KMS-11 (cell line): ENCODE measurements around the gene KANK2.

Experiments used
- H2AFZ ChIP-seq: fragments of 200-600 bp; sonication (generic); 2 replicates; pipeline ENCODE4 v1.6.1; 2016; ENCODE audit warnings: antibody characterized with exemption, mixed run types, low read depth
- H3K27ac ChIP-seq: fragments of 200-600 bp; sonication (generic); 2 replicates; pipeline ENCODE4 v1.6.1; 2016; ENCODE audit warnings: mild to moderate bottlenecking, mixed run types
- H3K27me3 ChIP-seq: fragments of 200-600 bp; sonication (generic); 2 replicates; pipeline ENCODE4 v1.6.1; 2017; ENCODE audit warnings: mild to moderate bottlenecking, low read depth, mixed run types, moderate library complexity; ENCODE audit not compliant: insufficient read depth
- H3K36me3 ChIP-seq: fragments of 200-600 bp; sonication (generic); 2 replicates; pipeline ENCODE4 v1.6.1; 2017; ENCODE audit warnings: mild to moderate bottlenecking, mixed run types; ENCODE audit not compliant: insufficient read depth
- H3K4me1 ChIP-seq: fragments of 200-600 bp; sonication (generic); 2 replicates; pipeline ENCODE4 v1.6.1; 2016; ENCODE audit warnings: mild to moderate bottlenecking, low read depth, mixed run types; ENCODE audit not compliant: poor library complexity, severe bottlenecking
- H3K4me2 ChIP-seq: fragments of 200-600 bp; sonication (generic); 2 replicates; pipeline ENCODE4 v1.7.0; 2016; ENCODE audit warnings: mild to moderate bottlenecking, mixed run types
- H3K4me3 ChIP-seq: fragments of 200-600 bp; sonication (generic); IDR thresholded peaks from 2 replicates; pipeline ENCODE4 v1.6.1; 2017; ENCODE audit warnings: low read depth, low read length, mixed read lengths; ENCODE audit not compliant: insufficient read depth
- H3K79me2 ChIP-seq: fragments of 200-600 bp; sonication (generic); 2 replicates; pipeline ENCODE4 v1.6.1; 2016; ENCODE audit warnings: low read depth, mixed run types; ENCODE audit not compliant: insufficient read depth
- H3K9ac ChIP-seq: fragments of 200-600 bp; sonication (generic); 2 replicates; pipeline ENCODE4 v1.6.1; 2016; ENCODE audit warnings: mild to moderate bottlenecking, mixed run types
- H4K20me1 ChIP-seq: fragments of 200-600 bp; sonication (generic); 2 replicates; pipeline ENCODE4 v1.6.1; 2016; ENCODE audit warnings: mild to moderate bottlenecking, mixed run types; ENCODE audit not compliant: insufficient read depth
- CTCF ChIP-seq: fragments of 200-600 bp; sonication (generic); conservative IDR thresholded peaks from 2 replicates; pipeline ENCODE4 v1.6.1; 2017; ENCODE audit warnings: low read depth, mild to moderate bottlenecking, antibody characterized with exemption, low read length, moderate library complexity, mixed read lengths

KANK2 gene

GRCh38 chr19:11238781-11239376 lies 41.5 kb upstream of the KANK2 start:
- no peak overlapping the region for H3K27ac ChIP-seq
- H2AFZ ChIP-seq: no peak overlapping the region
- no peak overlapping the region for H3K9ac ChIP-seq
- no peaks in the 10 kb centered on the region for H4K20me1 ChIP-seq
- H3K4me3 ChIP-seq: no peak overlapping the region
- no peaks in the 10 kb centered on the region for H3K79me2 ChIP-seq
- TF ChIP-seq CTCF: no peak
- H3K27me3 ChIP-seq: peaks cover 19% of the 10 kb centered on the region
- no peak overlapping the region for H3K4me2 ChIP-seq
- H3K4me1 ChIP-seq: peaks cover 5% of the 10 kb centered on the region
- H3K36me3 ChIP-seq: no peaks in the 10 kb centered on the region

GRCh38 chr19:11238041-11238440 lies 40.7 kb upstream of the KANK2 start:
- no peak overlapping the region for H3K4me2 ChIP-seq
- no peak overlapping the region for H2AFZ ChIP-seq
- H3K4me1 ChIP-seq: no peaks in the 10 kb centered on the region
- no peak overlapping the region for H3K27ac ChIP-seq
- H3K36me3 ChIP-seq: no peaks in the 10 kb centered on the region
- peaks cover 14% of the 10 kb centered on the region; the same call in 1 of the 2 replicates for H3K27me3 ChIP-seq
- no peak overlapping the region for H3K4me3 ChIP-seq
- no peak overlapping the region for H3K9ac ChIP-seq
- H4K20me1 ChIP-seq: no peaks in the 10 kb centered on the region
- H3K79me2 ChIP-seq: no peaks in the 10 kb centered on the region
- TF ChIP-seq CTCF: no peak

GRCh38 chr19:11237321-11237720 lies 40.0 kb upstream of the KANK2 start:
- no peak overlapping the region for H3K9ac ChIP-seq
- H2AFZ ChIP-seq: no peak overlapping the region
- H3K79me2 ChIP-seq: no peaks in the 10 kb centered on the region
- H3K4me1 ChIP-seq: no peaks in the 10 kb centered on the region
- no peaks in the 10 kb centered on the region for H3K36me3 ChIP-seq
- H3K27ac ChIP-seq: no peak overlapping the region
- H3K27me3 ChIP-seq: peaks cover 11% of the 10 kb centered on the region; the same call in 1 of the 2 replicates
- H4K20me1 ChIP-seq: no peaks in the 10 kb centered on the region
- no peak overlapping the region for H3K4me2 ChIP-seq
- no peak for TF ChIP-seq CTCF
- no peak overlapping the region for H3K4me3 ChIP-seq

- Histone ChIP-seq H3K27me3 (peaks cover 10% of the 10 kb centered on the region; the same call in 1 of the 2 replicates), H3K79me2 (no peaks in the 10 kb centered on the region), H2AFZ (no peak overlapping the region), H4K20me1 (no peaks in the 10 kb centered on the region), H3K4me2 (no peak overlapping the region), H3K27ac (no peak overlapping the region), H3K9ac (no peak overlapping the region), H3K4me1 (no peaks in the 10 kb centered on the region), H3K36me3 (no peaks in the 10 kb centered on the region), H3K4me3 (no peak overlapping the region)
- TF ChIP-seq CTCF: no peak
Observed at GRCh38 chr19:11236324-11237301, 39.3 kb upstream of the KANK2 start.
